HL-60 (cell line): ENCODE data around the gene TNFAIP1.

Source experiments
- DNase-seq, 2 experiments: peaks; one replicate each; pipeline ENCODE4 v3.0.0-alpha.2; 2010 to 2020; ENCODE audit warnings: low read depth in 1 of 2, low spot score in 1 of 2
- H3K27ac ChIP-seq: fragments of 250-450 bp; sonication (Bioruptor Pico); replicated peaks from 2 replicates; pipeline ENCODE4 v1.5.1; 2020; ENCODE audit warnings: mild to moderate bottlenecking, moderate library complexity
- H3K27me3 ChIP-seq: fragments of 250-450 bp; sonication (Bioruptor Pico); 2 replicates; pipeline ENCODE4 v1.5.1; 2021; ENCODE audit warnings: mild to moderate bottlenecking, moderate library complexity; ENCODE audit not compliant: insufficient read depth, poor library complexity, severe bottlenecking
- H3K4me3 ChIP-seq: replicated peaks from 2 replicates; pipeline ENCODE4 v1.5.1; 2011; ENCODE audit warnings: mild to moderate bottlenecking, control low read depth, low read length; ENCODE audit not compliant: insufficient read depth
- CTCF ChIP-seq: IDR thresholded peaks from one replicate; pipeline ENCODE4 v1.5.1; 2011; ENCODE audit warnings: low read length, control low read depth, inconsistent platforms; ENCODE audit not compliant: insufficient read depth
- GABPA ChIP-seq: IDR thresholded peaks from 2 replicates; pipeline ENCODE4 v1.6.1; 2012; ENCODE audit warnings: low read depth
- POLR2AphosphoS5 ChIP-seq: IDR thresholded peaks from 2 replicates; pipeline ENCODE4 v1.6.1; 2012; ENCODE audit warnings: low read depth
- REST ChIP-seq: IDR thresholded peaks from 2 replicates; pipeline ENCODE4 v1.6.1; 2012; ENCODE audit warnings: low read depth; ENCODE audit not compliant: insufficient replicate concordance
- SPI1 ChIP-seq: IDR thresholded peaks from 2 replicates; pipeline ENCODE4 v1.6.1; 2012; ENCODE audit warnings: low read depth, mild to moderate bottlenecking, borderline replicate concordance

TNFAIP1 gene

GRCh38 chr17:28386391-28386790 lies 50.8 kb downstream of the TNFAIP1 start:
- no peak for DNase-seq
- TF ChIP-seq CTCF (no peak), GABPA (no peak), POLR2AphosphoS5 (no peak)
- Histone ChIP-seq H3K4me3 (no peak overlapping the region), H3K27ac (no peak overlapping the region), H3K27me3 (peaks cover 17% of the 10 kb centered on the region)

GRCh38 chr17:28388106-28388505 lies 52.5 kb downstream of the TNFAIP1 start:
- no peak overlapping the region for H3K27ac ChIP-seq
- TF ChIP-seq SPI1 (no peak), GABPA (no peak), REST (no peak), CTCF (no peak), POLR2AphosphoS5 (no peak)

GRCh38 chr17:28390141-28390540 lies 54.6 kb downstream of the TNFAIP1 start:
- Histone ChIP-seq H3K27me3 (peaks cover 2% of the 10 kb centered on the region), H3K4me3 (no peak overlapping the region), H3K27ac (no peak overlapping the region)
- TF ChIP-seq CTCF (no peak), GABPA (no peak), SPI1 (no peak), REST (no peak), POLR2AphosphoS5 (no peak)
- no peak for DNase-seq

More at GRCh38 chr17:28388106-28388505, 52.5 kb downstream of the TNFAIP1 start:
- no peak for DNase-seq
- peaks cover 16% of the 10 kb centered on the region for H3K27me3 ChIP-seq
- no peak overlapping the region for H3K4me3 ChIP-seq

GRCh38 chr17:28390563-28390962 lies 55.0 kb downstream of the TNFAIP1 start:
- Histone ChIP-seq H3K27ac (no peak overlapping the region), H3K27me3 (no peaks in the 10 kb centered on the region), H3K4me3 (no peak overlapping the region)
- DNase-seq, result no peak
- no peak for TF ChIP-seq SPI1
- TF ChIP-seq GABPA, result no peak
- TF ChIP-seq REST, result no peak
- TF ChIP-seq POLR2AphosphoS5, result no peak
- no peak for TF ChIP-seq CTCF
